Neuronal stem cell (in vitro differentiated cells): ENCODE results near the gene ALLC.
A peak's percentile ranks its signal among the peaks of the same experiment; 100 is the strongest.

ENCODE experiments used
- DNase-seq: peaks from one replicate; pipeline ENCODE4 v3.0.0-alpha.2; 2013; ENCODE audit warnings: low spot score
- H2AFZ ChIP-seq: one replicate; pipeline ENCODE4 v1.6.1; 2013; ENCODE audit warnings: mild to moderate bottlenecking, low read length, inconsistent platforms
- H2AK5ac ChIP-seq: 2 replicates; pipeline ENCODE4 v1.6.1; 2013; ENCODE audit warnings: low read depth, mild to moderate bottlenecking, inconsistent platforms, low read length, moderate library complexity, mixed read lengths
- H2BK120ac ChIP-seq: 2 replicates; pipeline ENCODE4 v1.6.1; 2013; ENCODE audit warnings: low read depth, mild to moderate bottlenecking, inconsistent platforms, low read length, moderate library complexity, mixed read lengths
- H2BK12ac ChIP-seq: one replicate; pipeline ENCODE4 v1.6.1; 2013; ENCODE audit warnings: low read length, inconsistent platforms
- H2BK15ac ChIP-seq: 2 replicates; pipeline ENCODE4 v1.6.1; 2013; ENCODE audit warnings: mild to moderate bottlenecking, low read length, inconsistent platforms, mixed read lengths
- H2BK5ac ChIP-seq: one replicate; pipeline ENCODE4 v1.6.1; 2013; ENCODE audit warnings: inconsistent platforms, mild to moderate bottlenecking, low read length, moderate library complexity
- H3K14ac ChIP-seq: one replicate; pipeline ENCODE4 v1.6.1; 2013; ENCODE audit warnings: low read length, inconsistent platforms
- H3K18ac ChIP-seq: 2 replicates; pipeline ENCODE4 v1.6.1; 2013; ENCODE audit warnings: low read length, inconsistent platforms
- H3K23ac ChIP-seq: 2 replicates; pipeline ENCODE4 v1.6.1; 2013; ENCODE audit warnings: low read depth, mild to moderate bottlenecking, mixed read lengths, low read length, inconsistent platforms; ENCODE audit not compliant: poor library complexity
- H3K27ac ChIP-seq: replicated peaks from 3 replicates; pipeline ENCODE4 v1.5.1; 2013; ENCODE audit warnings: low read length, inconsistent platforms
- H3K27me3 ChIP-seq, 3 experiments: 2 replicates each; pipeline ENCODE4 v1.6.1; 2013; ENCODE audit warnings: low read length in 3 of 3, mild to moderate bottlenecking in 2 of 3, inconsistent platforms in 1 of 3, low read depth in 1 of 3, mixed read lengths in 1 of 3, moderate library complexity in 1 of 3; ENCODE audit not compliant: control insufficient read depth in 3 of 3, insufficient read depth in 3 of 3
- H3K36me3 ChIP-seq, 2 donors: replicated peaks in 1 of 2; 2 replicates each; pipeline ENCODE4 v1.6.1; 2013; ENCODE audit warnings: low read length in 2 of 2; ENCODE audit not compliant: control insufficient read depth in 2 of 2, insufficient read depth in 2 of 2
- H3K4ac ChIP-seq: 2 replicates; pipeline ENCODE4 v1.6.1; 2013; ENCODE audit warnings: inconsistent platforms, mild to moderate bottlenecking, low read length, moderate library complexity
- H3K4me1 ChIP-seq, 2 donors: 1 replicate in 1 of 2; 2 replicates in 1 of 2; pipeline ENCODE4 v1.6.1; 2013; ENCODE audit warnings: low read length in 2 of 2, low read depth in 1 of 2; ENCODE audit not compliant: control insufficient read depth in 2 of 2, insufficient read depth in 1 of 2
- H3K4me2 ChIP-seq: one replicate; pipeline ENCODE4 v1.6.1; 2013; ENCODE audit warnings: mild to moderate bottlenecking, low read length, inconsistent platforms; ENCODE audit not compliant: insufficient read depth, poor library complexity, severe bottlenecking
- H3K4me3 ChIP-seq, 2 donors: 2 replicates each; pipeline ENCODE4 v1.5.1; 2013; ENCODE audit warnings: low read length in 2 of 2, mild to moderate bottlenecking in 2 of 2, inconsistent platforms in 1 of 2, moderate library complexity in 1 of 2
- H3K79me1 ChIP-seq: one replicate; pipeline ENCODE4 v1.6.1; 2013; ENCODE audit warnings: low read depth, mild to moderate bottlenecking, inconsistent platforms, low read length, moderate library complexity
- H3K9ac ChIP-seq: one replicate; pipeline ENCODE4 v1.6.1; 2013; ENCODE audit warnings: mild to moderate bottlenecking, low read depth, low read length, inconsistent platforms; ENCODE audit not compliant: poor library complexity
- H3K9me3 ChIP-seq, 2 donors: replicated peaks in 1 of 2; 2 replicates each; pipeline versions ENCODE3 to v1.6.1; 2013; ENCODE audit warnings: low read length in 2 of 2, mild to moderate bottlenecking in 2 of 2, inconsistent platforms in 1 of 2, low read depth in 1 of 2, mixed read lengths in 1 of 2, moderate library complexity in 1 of 2; ENCODE audit not compliant: control insufficient read depth in 2 of 2, insufficient read depth in 1 of 2
- H4K8ac ChIP-seq: one replicate; pipeline ENCODE4 v1.6.1; 2013; ENCODE audit warnings: low read depth, mild to moderate bottlenecking, inconsistent platforms, low read length, moderate library complexity
- H4K91ac ChIP-seq: one replicate; pipeline ENCODE4 v1.6.1; 2013; ENCODE audit warnings: low read length, low read depth, mild to moderate bottlenecking, inconsistent platforms; ENCODE audit not compliant: poor library complexity
- WGBS, 2 donors: extraction: QIAGEN DNeasy Blood & Tissue Kit; methylation state at CpG; one replicate each; pipeline ENCODE4 v1.1.7; 2013; ENCODE audit warnings: missing lambda C conversion rate in 2 of 2, mixed read lengths in 1 of 2; ENCODE audit not compliant: insufficient read length in 2 of 2, insufficient replicate concordance in 1 of 2; ENCODE audit errors: extremely low coverage in 2 of 2; 5-methylcytosine and 5-hydroxymethylcytosine counted together

Gene ALLC

GRCh38 chr2:3731829-3732228, 73.8 kb downstream of the ALLC start:
- no peak overlapping the region for H3K4ac ChIP-seq
- H2AFZ ChIP-seq = no peak overlapping the region
- no peak overlapping the region for H3K27ac ChIP-seq
- no CpG with 5 or more reads among the region's 7 CpGs for WGBS, 2 donors
- no peaks in the 10 kb centered on the region for H3K36me3 ChIP-seq
- H4K8ac ChIP-seq = no peak overlapping the region
- no peak overlapping the region for H2BK12ac ChIP-seq
- no peak overlapping the region for H4K91ac ChIP-seq
- peaks cover 0 to 6% of the 10 kb centered on the region in 2 donors for H3K4me1 ChIP-seq
- H2AK5ac ChIP-seq = no peak overlapping the region
- H3K23ac ChIP-seq = no peak overlapping the region
- no peak overlapping the region for H3K14ac ChIP-seq
- DNase-seq = no peak
- no peak overlapping the region for H2BK120ac ChIP-seq
- no peak overlapping the region for H3K4me2 ChIP-seq
- no peak overlapping the region for H3K9ac ChIP-seq
- no peak overlapping the region for H2BK15ac ChIP-seq
- H3K4me3 ChIP-seq = no peak overlapping the region
- no peaks in the 10 kb centered on the region for H3K9me3 ChIP-seq
- no peaks in the 10 kb centered on the region for H3K79me1 ChIP-seq
- no peak overlapping the region for H3K18ac ChIP-seq
- H2BK5ac ChIP-seq = no peak overlapping the region
- peaks cover 0 to 9% (median 0%) of the 10 kb centered on the region in 3 experiments for H3K27me3 ChIP-seq

- Histone ChIP-seq H3K4me2 (no peak overlapping the region), H2AFZ (no peak overlapping the region), H3K14ac (no peak overlapping the region), H2AK5ac (no peak overlapping the region), H2BK15ac (no peak overlapping the region), H3K36me3 (no peaks in the 10 kb centered on the region), H2BK120ac (no peak overlapping the region), H2BK12ac (no peak overlapping the region), H2BK5ac (no peak overlapping the region), H3K4me1 (no peaks in the 10 kb centered on the region), H3K18ac (peak overlapping the region; percentile 40), H3K9ac (no peak overlapping the region), H3K27ac (no peak overlapping the region), H3K23ac (no peak overlapping the region), H4K91ac (no peak overlapping the region), H3K4ac (no peak overlapping the region), H3K27me3 (peaks cover 0 to 3% (median 0%) of the 10 kb centered on the region in 3 experiments), H3K79me1 (no peaks in the 10 kb centered on the region), H3K4me3 (no peak overlapping the region), H3K9me3 (no peaks in the 10 kb centered on the region), H4K8ac (no peak overlapping the region)
- no CpG with 5 or more reads among the region's 7 CpGs for WGBS, 2 donors
- no peak for DNase-seq
These were observed 78.1 kb downstream of the ALLC start for GRCh38 chr2:3736112-3736511.

- Histone ChIP-seq H2AFZ (no peak overlapping the region), H2BK12ac (no peak overlapping the region), H3K9ac (no peak overlapping the region), H2BK5ac (no peak overlapping the region), H2BK120ac (no peak overlapping the region), H3K27ac (no peak overlapping the region), H3K18ac (no peak overlapping the region), H3K23ac (no peak overlapping the region), H3K4me3 (no peak overlapping the region), H3K4me1 (no peaks in the 10 kb centered on the region), H3K9me3 (no peaks in the 10 kb centered on the region), H4K8ac (no peak overlapping the region), H4K91ac (no peak overlapping the region), H3K4me2 (no peak overlapping the region), H3K27me3 (peaks cover 0 to 3% (median 0%) of the 10 kb centered on the region in 3 experiments), H3K4ac (no peak overlapping the region), H2BK15ac (no peak overlapping the region), H3K36me3 (no peaks in the 10 kb centered on the region), H2AK5ac (no peak overlapping the region), H3K14ac (no peak overlapping the region), H3K79me1 (no peaks in the 10 kb centered on the region)
- no CpG with 5 or more reads among the region's 9 CpGs for WGBS, 2 donors
- no peak for DNase-seq
These were observed 79.1 kb downstream of the ALLC start for GRCh38 chr2:3737128-3737527.

- H4K8ac ChIP-seq = no peak overlapping the region
- no peak overlapping the region for H2BK15ac ChIP-seq
- DNase-seq = no peak
- no peak overlapping the region for H3K4ac ChIP-seq
- no peak overlapping the region for H2AFZ ChIP-seq
- H3K36me3 ChIP-seq = no peaks in the 10 kb centered on the region
- no peak overlapping the region for H3K18ac ChIP-seq
- H2BK120ac ChIP-seq = no peak overlapping the region
- no peaks in the 10 kb centered on the region for H3K79me1 ChIP-seq
- H4K91ac ChIP-seq = no peak overlapping the region
- H3K4me3 ChIP-seq = no peak overlapping the region
- no peak overlapping the region for H2BK5ac ChIP-seq
- no peak overlapping the region for H2AK5ac ChIP-seq
- no peaks in the 10 kb centered on the region for H3K27me3 ChIP-seq
- no peak overlapping the region for H3K9ac ChIP-seq
- WGBS, 2 donors = no CpG with 5 or more reads among the region's 3 CpGs
- H2BK12ac ChIP-seq = no peak overlapping the region
- H3K27ac ChIP-seq = no peak overlapping the region
- H3K23ac ChIP-seq = no peak overlapping the region
- H3K14ac ChIP-seq = no peak overlapping the region
- peaks cover 0 to 2% of the 10 kb centered on the region in 2 donors for H3K9me3 ChIP-seq
- H3K4me2 ChIP-seq = no peak overlapping the region
- H3K4me1 ChIP-seq = no peaks in the 10 kb centered on the region
These were observed 80.5 kb downstream of the ALLC start for GRCh38 chr2:3738454-3738853.
